Measurements from ENCODE around the gene KIFC1. TPM values are rescaled to one million over a fixed set of nuclear protein-coding genes. Genes with fewer than 3 reads are reported as not detected.

KIFC1 gene
- total and polyA plus RNA-seq, 9 of the 15 experiments (the other 6 are each of a cell fraction or from before 2014, with no cell fraction given), result 1.3 to 95.2 (median 76.9) TPM

DNA sequence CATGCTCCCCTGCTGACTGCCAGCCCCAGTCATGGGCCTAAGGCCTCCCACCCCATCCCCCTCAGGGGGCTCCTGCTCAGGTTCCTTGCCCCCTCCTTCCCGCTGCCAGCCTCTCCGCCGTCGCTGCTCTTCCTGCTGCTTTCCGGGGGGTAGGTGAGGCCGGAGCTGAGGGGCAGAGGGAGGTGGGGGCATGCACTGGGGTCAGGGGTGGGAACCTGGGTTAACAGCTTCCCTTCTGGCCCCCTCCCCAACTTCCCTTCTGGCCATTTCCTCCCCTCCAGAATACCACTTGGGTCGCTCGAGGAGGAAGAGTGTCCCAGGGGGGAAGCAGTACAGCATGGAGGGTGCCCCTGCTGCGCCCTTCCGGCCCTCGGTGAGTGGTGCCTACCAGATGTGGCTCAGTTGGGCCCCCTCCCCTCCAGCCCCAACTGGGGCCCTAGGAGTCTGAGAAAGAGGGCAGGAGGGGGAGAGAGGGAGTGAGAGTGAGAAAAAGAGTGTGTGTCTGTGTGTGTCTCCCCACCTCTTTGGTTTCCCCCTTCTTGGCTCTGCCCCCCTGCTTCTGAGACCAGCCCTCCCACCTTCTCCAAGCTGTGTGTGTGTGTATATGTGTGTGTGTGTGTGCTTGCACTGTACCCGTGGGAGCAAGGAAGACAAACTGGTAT lies 40.4 kb downstream of the KIFC1 start (continued):
- TF ChIP-seq GATAD2B (IDR thresholded peaks at IDR 0.05; ENCODE audit: borderline replicate concordance) (no peak), ZNF551 (CRISPR knock-in tag; IDR thresholded peaks at IDR 0.05) (no peak)

DNA sequence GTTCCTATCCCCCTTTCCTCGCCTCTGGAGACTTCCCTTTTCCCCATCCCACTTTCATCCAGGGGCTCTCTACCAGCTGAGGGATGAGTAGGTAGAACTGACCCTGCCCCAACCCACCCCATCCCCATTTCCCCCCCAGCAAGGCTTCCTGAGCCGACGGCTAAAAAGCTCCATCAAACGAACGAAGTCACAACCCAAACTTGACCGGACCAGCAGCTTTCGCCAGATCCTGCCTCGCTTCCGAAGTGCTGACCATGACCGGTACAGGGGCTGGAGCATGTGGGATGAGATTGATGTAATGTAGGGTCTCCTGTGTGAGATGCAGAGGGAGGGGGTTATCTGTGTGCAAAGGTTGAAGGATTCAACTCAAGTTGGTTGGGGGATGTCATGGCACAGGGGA lies 40.9 kb downstream of the KIFC1 start:
- in situ Hi-C loops (cut with MboI), result no loop called here
- Histone ChIP-seq H3K27ac (ENCODE audit: extremely low read depth, low read depth, low read length) (no peak overlapping the region), H3K9me1 (ENCODE audit: control insufficient read depth, insufficient read depth, low read length) (no peaks in the 10 kb centered on the region), H3K9me3 (replicated peaks; ENCODE audit: control insufficient read depth, insufficient read depth, low read depth, low read length) (no peaks in the 10 kb centered on the region), H3K79me2 (ENCODE audit: control insufficient read depth, insufficient read depth, low read length) (peaks cover 33% of the 10 kb centered on the region), H3K4me2 (ENCODE audit: insufficient read depth, low read length) (no peak overlapping the region), H3K36me3 (ENCODE audit: control insufficient read depth, insufficient read depth, low read length) (peaks cover 24% of the 10 kb centered on the region; the same call in 2 of the 3 replicates), H3K9ac (ENCODE audit: insufficient read depth in 1 of 2, low read depth in 2 of 2, low read length in 2 of 2) (peak overlapping the region in 1 of 2 experiments; percentile 47; a peak in 1 of 4 replicates), H3K4me1 (replicated peaks in 1 of 2; ENCODE audit: control insufficient read depth in 2 of 2, insufficient read depth in 2 of 2, low read length in 2 of 2) (peaks cover 36 to 48% of the 10 kb centered on the region in 2 experiments), H3K27me3 (ENCODE audit: control insufficient read depth in 2 of 2, insufficient read depth in 2 of 2, low read length in 2 of 2) (no peaks in the 10 kb centered on the region), H3K4me3 (no peak overlapping the region), H4K20me1 (replicated peaks; ENCODE audit: control insufficient read depth, insufficient read depth, low read length) (no peaks in the 10 kb centered on the region; the same call in 1 of the 2 replicates), H2AFZ (ENCODE audit: low read depth, low read length) (no peak overlapping the region)
- DNase-seq (ENCODE audit: extremely low read depth in 1 of 4, low spot score in 3 of 4), result no peak
- no peak for ATAC-seq
- POLR2A ChIA-PET, result interaction anchor here (0.5 to 2.7 kb wide), 2 partner anchors 8 to 22 kb away, joined by 3 to 14 read pairs; partner anchors contain the start of gene ZBTB9
- CTCF ChIA-PET (ENCODE audit: low intra/inter-chr PET ratio), result no interaction called here
- no peak for TF ChIP-seq PHF20 (IDR thresholded peaks at IDR 0.05; ENCODE audit: partially characterized antibody)
- TF ChIP-seq NR3C1 (CRISPR knock-in tag; IDR thresholded peaks at IDR 0.05), result no peak
- TF ChIP-seq ZNF146 (CRISPR knock-in tag; IDR thresholded peaks at IDR 0.05; ENCODE audit: unreplicated experiment), result no peak
- TF ChIP-seq, protein P1, sequence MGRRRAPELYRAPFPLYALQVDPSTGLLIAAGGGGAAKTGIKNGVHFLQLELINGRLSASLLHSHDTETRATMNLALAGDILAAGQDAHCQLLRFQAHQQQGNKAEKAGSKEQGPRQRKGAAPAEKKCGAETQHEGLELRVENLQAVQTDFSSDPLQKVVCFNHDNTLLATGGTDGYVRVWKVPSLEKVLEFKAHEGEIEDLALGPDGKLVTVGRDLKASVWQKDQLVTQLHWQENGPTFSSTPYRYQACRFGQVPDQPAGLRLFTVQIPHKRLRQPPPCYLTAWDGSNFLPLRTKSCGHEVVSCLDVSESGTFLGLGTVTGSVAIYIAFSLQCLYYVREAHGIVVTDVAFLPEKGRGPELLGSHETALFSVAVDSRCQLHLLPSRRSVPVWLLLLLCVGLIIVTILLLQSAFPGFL (CRISPR knock-in tag; IDR thresholded peaks at IDR 0.05), result no peak
- no peak for TF ChIP-seq NR2F6 (CRISPR knock-in tag; IDR thresholded peaks at IDR 0.05)
- no peak for TF ChIP-seq PPARD (CRISPR knock-in tag; IDR thresholded peaks at IDR 0.05)
- no peak for TF ChIP-seq ZNF41 (CRISPR knock-in tag; conservative IDR thresholded peaks at IDR 0.05)
- no peak for TF ChIP-seq EP400 (IDR thresholded peaks at IDR 0.05)
- no peak for TF ChIP-seq RBM17 (IDR thresholded peaks at IDR 0.05; ENCODE audit: borderline replicate concordance, low read depth, low read length)
- TF ChIP-seq CBFA2T2 (conservative IDR thresholded peaks at IDR 0.05), result no peak
- TF ChIP-seq IRF2 (CRISPR knock-in tag; IDR thresholded peaks at IDR 0.05), result no peak
- 88% methylated on average over 9 of the region's 10 CpGs for WGBS (ENCODE audit: insufficient coverage, low coverage, missing lambda C conversion rate)
- BruUV-seq (replicated peaks), result no TSS peak
- intact Hi-C loops (cut with micrococcal nuclease), result no loop called here
- FAIRE-seq, result no peak
